Subcutaneous adipose tissue (tissue), 4 donors: ENCODE data around the gene DENND1C. TPM values are rescaled to one million over a fixed set of nuclear protein-coding genes. Genes with fewer than 3 reads are reported as not detected.

Source experiments
- CTCF ChIP-seq: fragments of 450-650 bp; IDR thresholded peaks from one replicate; pipeline ENCODE4 v1.5.1; 2016; ENCODE audit warnings: low read depth, mild to moderate bottlenecking, control low read depth, antibody characterized with exemption, moderate library complexity
- total RNA-seq, 4 donors: library from RNA; depleted of rRNA; stranded (reverse); fragments of >200 nt; gene quantifications; one replicate each; pipeline ENCODE4 v1.1.0, GENCODE V29; 2016

DENND1C gene
- total RNA-seq, 4 donors from 2014 or later: 2.4 to 8.0 (median 4.0) TPM

GRCh38 chr19:6516018-6516658 is 34.6 kb upstream of the DENND1C start:
- TF ChIP-seq CTCF: no peak

DNA sequence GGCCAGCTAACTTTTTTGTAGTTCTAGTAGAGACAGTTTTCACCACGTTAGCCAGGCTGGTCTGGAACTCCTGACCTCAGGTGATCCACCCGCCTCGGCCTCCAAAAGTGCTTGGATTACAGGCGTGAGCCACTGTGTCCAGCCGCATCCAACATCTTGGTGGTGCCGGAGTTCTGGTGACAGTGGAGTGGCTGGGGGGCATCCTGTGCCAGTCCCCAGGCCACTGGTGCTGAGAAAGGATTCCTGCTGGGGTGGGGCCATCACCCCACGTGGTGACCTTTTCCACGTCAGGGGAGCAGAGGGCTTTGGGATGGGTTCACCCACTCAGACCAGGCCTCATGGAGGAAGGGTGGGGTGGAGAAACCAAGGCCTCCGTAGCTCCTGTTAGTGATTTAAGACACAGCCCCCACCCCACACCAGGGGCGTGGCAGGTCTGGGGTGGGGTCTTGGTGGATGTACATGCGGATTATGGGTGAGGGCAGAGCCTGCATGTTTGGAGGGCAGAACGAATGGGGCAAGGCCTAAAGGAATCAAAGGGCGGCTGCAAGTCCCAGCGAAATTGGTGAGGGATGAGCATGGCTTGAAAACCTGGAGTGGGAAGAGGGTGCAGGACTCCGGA is 33.4 kb upstream of the DENND1C start:
- no peak for TF ChIP-seq CTCF

DNA sequence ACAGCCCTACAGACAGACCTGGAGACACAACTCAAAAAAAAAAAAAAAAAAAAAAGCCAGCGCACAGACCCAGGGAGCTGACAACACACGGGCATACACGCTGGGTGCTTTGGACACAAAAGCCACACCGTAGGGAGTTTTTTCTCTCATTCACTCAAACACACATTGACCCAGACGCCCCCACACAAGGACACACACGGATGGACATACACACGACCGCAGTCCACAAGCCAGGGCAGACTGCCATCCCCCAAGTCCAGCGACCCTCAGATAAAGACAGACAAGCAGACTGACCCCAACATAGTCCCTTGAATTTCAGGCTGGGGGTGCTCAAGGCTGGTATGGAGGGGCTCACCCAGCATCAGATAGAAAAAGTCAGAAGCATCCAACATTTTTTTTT is 32.5 kb upstream of the DENND1C start:
- no peak for TF ChIP-seq CTCF

DNA sequence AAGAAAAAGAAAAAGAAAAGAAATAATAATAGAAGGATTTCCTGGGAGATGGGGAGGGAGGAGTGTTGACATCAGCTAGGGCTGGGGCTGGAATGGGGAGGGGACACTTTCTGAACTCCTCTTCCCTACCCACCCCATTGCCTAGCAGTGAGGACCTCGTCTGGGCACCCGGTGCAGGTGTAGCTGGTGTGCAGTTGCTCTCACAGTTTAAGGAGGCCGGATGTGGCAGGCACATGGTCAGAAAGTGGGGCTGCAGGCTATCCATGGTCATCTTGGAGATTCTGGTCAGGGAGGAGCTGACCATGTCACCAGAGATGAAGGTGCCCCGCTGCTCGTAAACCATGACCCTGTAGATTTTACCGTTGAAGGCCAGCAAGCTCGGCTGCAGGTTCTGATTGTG is 29.0 kb upstream of the DENND1C start:
- TF ChIP-seq CTCF: no peak

GRCh38 chr19:6509118-6509971 is 27.8 kb upstream of the DENND1C start:
- TF ChIP-seq CTCF: no peak

DNA sequence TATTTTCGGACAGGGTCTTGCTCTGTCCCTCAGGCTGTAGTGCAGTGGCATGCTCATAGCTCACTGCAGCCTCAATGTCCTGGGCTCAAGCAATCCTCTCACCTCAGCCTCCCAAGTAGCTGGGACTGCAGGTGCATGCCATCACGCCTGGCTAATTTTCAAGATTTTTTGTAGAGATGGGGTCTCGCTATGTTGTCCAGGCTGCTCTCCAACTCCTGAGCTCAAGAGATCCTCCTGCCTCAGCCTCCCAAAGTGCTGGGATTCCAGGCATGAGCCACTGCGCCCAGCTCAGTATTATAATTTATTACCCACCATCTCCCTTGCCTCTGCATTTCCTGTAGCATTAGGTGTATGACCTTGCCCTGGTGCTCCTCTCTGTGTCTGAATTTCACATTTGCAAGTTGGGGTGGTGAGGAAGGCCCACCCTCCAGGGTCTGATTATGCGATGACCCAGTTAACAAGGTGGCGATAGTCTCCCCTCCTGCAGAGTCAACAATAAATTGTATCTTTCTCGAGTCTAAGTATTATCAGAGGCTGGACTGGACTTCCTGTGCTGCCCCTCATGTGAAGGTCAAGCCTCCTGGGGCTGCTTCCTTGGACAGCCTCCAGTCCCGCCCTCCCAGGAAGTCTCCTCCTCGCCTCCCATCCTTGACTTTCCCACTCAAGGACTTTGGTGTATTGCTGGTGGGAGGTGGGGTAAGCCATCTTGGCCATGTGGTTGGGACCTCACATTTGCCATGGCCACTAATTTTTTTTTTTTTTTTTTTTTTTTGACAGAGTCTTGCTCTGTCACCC is 22.0 kb upstream of the DENND1C start:
- no peak for TF ChIP-seq CTCF
